ENCODE results near the gene ZKSCAN4. TPM values are rescaled to one million over a fixed set of nuclear protein-coding genes. Genes with fewer than 3 reads are reported as not detected.

The ZKSCAN4 gene
- total RNA-seq, 4 donors from 2014 or later = 2.4 to 5.3 (median 3.3) TPM

DNA sequence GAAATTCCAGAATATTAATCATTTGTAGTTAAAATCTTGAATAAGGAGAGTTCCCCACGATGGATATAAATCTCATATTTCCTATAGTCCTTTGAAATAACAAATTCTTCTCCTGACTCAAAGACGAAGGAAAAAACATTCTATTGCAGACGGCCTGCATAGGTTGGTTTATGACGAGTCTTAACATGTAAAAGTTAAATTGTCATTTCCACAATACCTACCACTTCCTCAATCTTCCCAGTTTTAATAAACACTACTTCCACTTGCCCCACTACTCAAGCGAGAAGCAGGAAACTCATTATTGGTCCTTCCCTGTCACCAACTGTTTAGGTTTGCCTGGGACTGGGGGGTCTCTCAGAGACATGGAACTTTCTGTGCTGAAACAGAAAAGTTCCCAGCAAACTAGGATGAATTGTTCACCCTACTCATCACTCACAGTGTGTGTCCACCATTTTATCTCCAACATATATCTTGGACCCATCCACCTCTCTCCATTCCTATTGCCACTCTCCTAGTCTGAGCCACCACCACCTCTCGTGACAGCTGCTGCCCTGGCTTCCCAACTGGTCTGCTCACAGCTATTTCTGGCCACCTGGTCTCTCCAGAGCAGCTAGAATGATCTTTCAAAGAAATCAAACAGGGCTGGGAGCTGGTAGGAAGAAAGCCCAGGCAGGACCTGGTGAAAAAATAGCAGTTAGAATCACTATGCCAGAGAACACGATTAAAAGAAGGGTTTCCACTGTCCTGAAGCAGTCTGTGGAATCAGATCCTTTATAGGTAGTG, 42.1 kb downstream of the ZKSCAN4 start:
- Histone ChIP-seq H3K4me3 (no peak overlapping the region), H3K4me1 (peaks cover 0 to 39% (median 10%) of the 10 kb centered on the region in 3 donors), H3K9me3 (no peaks in the 10 kb centered on the region), H3K27ac (no peak overlapping the region), H3K36me3 (no peaks in the 10 kb centered on the region), H3K27me3 (peaks cover 7 to 100% (median 36%) of the 10 kb centered on the region in 4 donors)
- DNase-seq = no peak
- intact Hi-C loops (cut with DNase I) = no loop called here
- 28 to 46% methylated on average over 6 to 7 of the region's 7 CpGs for whole genome bisulfite sequencing, 2 donors
- no peak for TF ChIP-seq CTCF (IDR thresholded peaks at IDR 0.05)
- no peak for TF ChIP-seq POLR2A (IDR thresholded peaks at IDR 0.05)

DNA sequence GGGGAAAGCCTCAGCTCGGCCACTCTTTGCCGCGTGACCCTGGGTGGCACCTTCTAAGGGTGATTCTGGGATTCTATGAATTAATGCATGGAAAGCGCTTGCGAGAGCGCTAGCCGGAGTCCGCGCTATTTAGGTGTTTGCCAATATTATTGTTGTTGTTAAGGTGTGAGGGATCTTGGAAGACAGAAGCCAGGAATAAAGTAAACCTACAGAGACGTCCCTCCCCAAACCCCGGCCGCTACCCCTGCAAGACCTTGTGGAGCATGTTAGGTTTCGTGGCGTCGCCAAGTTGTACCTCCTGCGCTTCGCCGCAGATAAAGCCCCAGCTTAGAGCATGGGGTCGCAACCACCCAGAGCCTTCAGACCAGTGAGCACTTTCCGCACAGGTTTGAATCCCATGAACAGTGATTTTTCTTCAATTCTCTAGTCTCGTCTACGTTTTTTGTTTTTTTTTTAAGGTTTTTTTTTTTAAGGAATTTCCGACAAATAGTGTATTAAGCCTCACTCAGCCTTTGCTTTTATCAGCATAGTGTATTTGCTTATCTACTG, 43.9 kb downstream of the ZKSCAN4 start:
- H3K4me1 ChIP-seq = peaks cover 0 to 34% (median 10%) of the 10 kb centered on the region in 3 donors
- no peak for DNase-seq

DNA sequence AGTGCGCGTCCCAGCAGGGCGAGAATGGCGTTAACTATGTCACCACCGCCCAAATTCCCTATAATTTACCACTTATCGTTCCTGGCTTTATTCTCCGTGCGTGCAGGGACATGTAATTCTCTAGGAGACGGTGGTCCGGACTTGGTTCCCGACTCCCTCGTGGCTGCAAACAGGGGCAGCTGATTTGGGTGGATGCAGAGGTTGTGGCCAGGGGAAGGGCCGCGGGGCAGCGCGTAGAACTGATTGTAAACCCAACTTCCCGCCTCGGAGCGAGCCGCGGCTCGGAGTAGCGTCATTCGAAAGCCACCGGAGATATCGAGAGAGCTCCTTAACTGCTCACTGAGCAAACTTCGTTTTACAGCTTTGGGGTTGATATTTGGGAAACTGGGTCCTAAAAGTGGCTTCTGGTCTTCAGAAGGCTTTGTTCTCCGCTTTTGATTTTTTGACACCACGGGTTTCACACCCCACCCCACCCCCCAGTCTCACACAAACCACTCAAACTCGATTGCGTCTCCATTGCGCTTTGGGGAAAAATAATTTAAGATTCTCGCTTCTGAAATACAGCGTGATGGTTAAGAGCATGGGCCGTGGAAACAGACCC, 44.5 kb downstream of the ZKSCAN4 start:
- TF ChIP-seq CTCF (IDR thresholded peaks at IDR 0.05) (no peak), POLR2A (IDR thresholded peaks at IDR 0.05) (no peak)
- WGBS, 2 donors = 8 to 14% methylated on average over 17 to 23 of the region's 35 CpGs
- no peak for DNase-seq
- H3K27me3 ChIP-seq = peaks cover 7 to 98% (median 38%) of the 10 kb centered on the region in 4 donors
- H3K4me3 ChIP-seq = peak overlapping the region in 3 of 4 donors; percentile 11 to 48 (median 29)
- H3K27ac ChIP-seq = no peak overlapping the region
- intact Hi-C loops (cut with DNase I) = no loop called here
- H3K4me1 ChIP-seq = peaks cover 0 to 28% (median 9%) of the 10 kb centered on the region in 3 donors
- H3K36me3 ChIP-seq = no peaks in the 10 kb centered on the region
- peaks cover 0 to 12% (median 10%) of the 10 kb centered on the region in 3 donors for H3K9me3 ChIP-seq

More for the DNA sequence above, 43.9 kb downstream of the ZKSCAN4 start:
- TF ChIP-seq POLR2A (IDR thresholded peaks at IDR 0.05) (no peak), CTCF (IDR thresholded peaks at IDR 0.05) (no peak)
- Histone ChIP-seq H3K9me3 (peaks cover 0 to 10% (median 8%) of the 10 kb centered on the region in 3 donors), H3K27ac (no peak overlapping the region), H3K27me3 (peaks cover 7 to 100% (median 38%) of the 10 kb centered on the region in 4 donors), H3K36me3 (no peaks in the 10 kb centered on the region), H3K4me3 (peak overlapping the region in 3 of 4 donors; percentile 11 to 48 (median 29))
- 19 to 23% methylated on average over 14 to 22 of the region's 23 CpGs for WGBS, 2 donors
- intact Hi-C loops (cut with DNase I) = no loop called here

DNA sequence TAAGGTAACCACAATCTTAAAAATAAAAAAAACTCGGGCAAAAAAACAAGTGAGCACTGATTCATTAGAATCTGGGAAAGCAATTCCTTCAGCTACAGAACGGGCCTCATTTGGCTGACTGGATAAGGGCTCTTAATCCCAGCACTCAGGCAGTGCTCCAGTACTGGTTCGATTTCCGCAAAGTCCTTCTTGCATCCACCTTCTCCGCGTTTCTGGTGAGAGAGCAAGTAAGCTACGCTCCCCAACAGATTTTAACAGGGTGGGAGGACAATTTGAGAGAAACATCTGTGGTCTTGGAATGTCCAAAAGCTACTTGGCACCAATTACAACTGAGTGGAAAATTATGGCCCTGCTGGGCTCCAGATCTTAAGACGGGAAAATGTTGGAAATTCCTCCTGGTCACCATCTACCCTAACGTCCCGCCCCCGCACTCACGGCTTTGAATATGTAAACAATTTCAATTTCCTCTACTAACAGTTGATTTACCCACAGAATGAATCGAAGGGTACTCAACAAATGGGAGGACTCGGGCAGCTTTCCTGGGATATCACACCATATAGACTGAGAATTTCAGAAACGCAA, 45.0 kb downstream of the ZKSCAN4 start:
- intact Hi-C loops (cut with DNase I) = no loop called here
- 13 to 18% methylated on average over 13 to 15 of the region's 15 CpGs for WGBS, 2 donors
- DNase-seq = no peak
- Histone ChIP-seq H3K27me3 (peaks cover 7 to 98% (median 37%) of the 10 kb centered on the region in 4 donors), H3K36me3 (no peaks in the 10 kb centered on the region), H3K9me3 (peaks cover 0 to 12% (median 10%) of the 10 kb centered on the region in 3 donors), H3K4me1 (peaks cover 0 to 22% (median 4%) of the 10 kb centered on the region in 3 donors), H3K27ac (no peak overlapping the region), H3K4me3 (peak overlapping the region in 3 of 4 donors; percentile 11 to 48 (median 29))
- TF ChIP-seq CTCF (IDR thresholded peaks at IDR 0.05) (no peak), POLR2A (IDR thresholded peaks at IDR 0.05) (no peak)
